Activated CD4-positive, alpha-beta T cell treated with anti-CD3 and anti-CD28 coated beads, Interleukin-2, amount 10 ng/mL, durations not matched to agents 24 days and 14 days (primary cell): ENCODE data around the gene CD101. TPM values are rescaled to one million over a fixed set of nuclear protein-coding genes. Genes with fewer than 3 reads are reported as not detected.

Source experiments
- DNase-seq: peaks from one replicate; pipeline ENCODE4 v3.0.0; 2022
- H3K27ac Mint-ChIP-seq: one replicate; pipeline ENCODE4 v1.8.0; 2022; ENCODE audit warnings: mild to moderate bottlenecking, mixed read lengths
- H3K27me3 Mint-ChIP-seq: one replicate; pipeline ENCODE4 v1.8.0; 2022; ENCODE audit warnings: mixed read lengths
- H3K36me3 Mint-ChIP-seq: one replicate; pipeline ENCODE4 v1.8.0; 2022; ENCODE audit warnings: low read depth, mild to moderate bottlenecking, mixed read lengths
- H3K4me1 Mint-ChIP-seq: one replicate; pipeline ENCODE4 v1.8.0; 2021; ENCODE audit warnings: mixed read lengths
- H3K4me3 Mint-ChIP-seq: one replicate; pipeline ENCODE4 v1.8.0; 2022; ENCODE audit warnings: mild to moderate bottlenecking, moderate library complexity, mixed read lengths
- H3K9me3 Mint-ChIP-seq: one replicate; pipeline ENCODE4 v1.8.0; 2021; ENCODE audit warnings: mixed read lengths
- intact Hi-C: fragments of 100-400 bp; cut with micrococcal nuclease; formaldehyde crosslinking; loops from one replicate; pipeline ENCODE4 v1.15.1; 2023
- total RNA-seq: library from RNA; stranded (reverse); gene quantifications from 2 replicates; pipeline ENCODE4 v1.2.3, GENCODE V29; 2022

The CD101 gene
- total RNA-seq, 1 donor from 2014 or later, result 0.82 TPM

GRCh38 chr1:117060441-117061317 is 59.1 kb downstream of the CD101 start:
- no peaks in the 10 kb centered on the region for H3K9me3 Mint-ChIP-seq
- H3K4me1 Mint-ChIP-seq, result peaks cover 43% of the 10 kb centered on the region
- no peak overlapping the region for H3K4me3 Mint-ChIP-seq
- H3K27me3 Mint-ChIP-seq, result no peaks in the 10 kb centered on the region
- intact Hi-C loops, result loop anchor here (1.0 to 10.0 kb wide), 12 partner anchors 182 to 806 kb away; partner anchors contain the start of genes CD2, CD58 and IGSF3
- no peak overlapping the region for H3K27ac Mint-ChIP-seq
- DNase-seq, result peak; percentile 84
- H3K36me3 Mint-ChIP-seq, result peaks cover 41% of the 10 kb centered on the region

GRCh38 chr1:117061986-117062415 is 60.4 kb downstream of the CD101 start:
- Mint-ChIP-seq H3K4me1 (peaks cover 46% of the 10 kb centered on the region), H3K36me3 (peaks cover 49% of the 10 kb centered on the region), H3K9me3 (no peaks in the 10 kb centered on the region), H3K27ac (peak overlapping the region; percentile 70), H3K27me3 (no peaks in the 10 kb centered on the region), H3K4me3 (peak overlapping the region; percentile 34)
- intact Hi-C loops, result loop anchor here (1.0 to 10.0 kb wide), 10 partner anchors 15 to 807 kb away; partner anchors contain the start of genes CD2 and IGSF3
- peak; percentile 79 for DNase-seq

GRCh38 chr1:117066367-117066766 is 64.8 kb downstream of the CD101 start:
- H3K27me3 Mint-ChIP-seq, result no peaks in the 10 kb centered on the region
- H3K9me3 Mint-ChIP-seq, result no peaks in the 10 kb centered on the region
- peaks cover 41% of the 10 kb centered on the region for H3K4me1 Mint-ChIP-seq
- H3K36me3 Mint-ChIP-seq, result peaks cover 50% of the 10 kb centered on the region
- no peak for DNase-seq
- intact Hi-C loops, result loop anchor here (10.0 kb wide), 1 partner anchor 812 kb away; no protein-coding TSS in a partner anchor
- H3K27ac Mint-ChIP-seq, result peak overlapping the region; percentile 50
- no peak overlapping the region for H3K4me3 Mint-ChIP-seq

GRCh38 chr1:117067533-117068370 is 66.2 kb downstream of the CD101 start:
- DNase-seq, result peak; percentile 79
- H3K36me3 Mint-ChIP-seq, result peaks cover 43% of the 10 kb centered on the region
- H3K27me3 Mint-ChIP-seq, result no peaks in the 10 kb centered on the region
- no peak overlapping the region for H3K4me3 Mint-ChIP-seq
- no peaks in the 10 kb centered on the region for H3K9me3 Mint-ChIP-seq
- H3K27ac Mint-ChIP-seq, result no peak overlapping the region
- peaks cover 35% of the 10 kb centered on the region for H3K4me1 Mint-ChIP-seq
- intact Hi-C loops, result loop anchor here (1.0 to 10.0 kb wide), 3 partner anchors 27 to 813 kb away; no protein-coding TSS in a partner anchor

- H3K4me1 Mint-ChIP-seq, result peaks cover 31% of the 10 kb centered on the region
- H3K27me3 Mint-ChIP-seq, result no peaks in the 10 kb centered on the region
- no peak overlapping the region for H3K27ac Mint-ChIP-seq
- H3K9me3 Mint-ChIP-seq, result no peaks in the 10 kb centered on the region
- no peak overlapping the region for H3K4me3 Mint-ChIP-seq
- intact Hi-C loops, result loop anchor here (1.0 to 10.0 kb wide), 2 partner anchors 26 to 814 kb away; no protein-coding TSS in a partner anchor
- peaks cover 44% of the 10 kb centered on the region for H3K36me3 Mint-ChIP-seq
- DNase-seq, result no peak
Observed at GRCh38 chr1:117068580-117068979, 67.0 kb downstream of the CD101 start.

- Mint-ChIP-seq H3K9me3 (no peaks in the 10 kb centered on the region), H3K36me3 (peaks cover 41% of the 10 kb centered on the region), H3K4me1 (peaks cover 26% of the 10 kb centered on the region), H3K27ac (no peak overlapping the region), H3K27me3 (no peaks in the 10 kb centered on the region), H3K4me3 (no peak overlapping the region)
- DNase-seq, result no peak
- intact Hi-C loops, result loop anchor here (10.0 kb wide), 1 partner anchor 815 kb away; no protein-coding TSS in a partner anchor
Observed at GRCh38 chr1:117069220-117069844, 67.8 kb downstream of the CD101 start.

GRCh38 chr1:117070124-117070523 is 68.6 kb downstream of the CD101 start:
- intact Hi-C loops, result no loop called here
- Mint-ChIP-seq H3K4me3 (no peak overlapping the region), H3K36me3 (peaks cover 42% of the 10 kb centered on the region), H3K9me3 (no peaks in the 10 kb centered on the region), H3K4me1 (peaks cover 27% of the 10 kb centered on the region), H3K27ac (no peak overlapping the region), H3K27me3 (no peaks in the 10 kb centered on the region)
- no peak for DNase-seq

GRCh38 chr1:117076648-117077047 is 75.1 kb downstream of the CD101 start:
- H3K4me1 Mint-ChIP-seq, result peaks cover 20% of the 10 kb centered on the region
- H3K36me3 Mint-ChIP-seq, result peaks cover 74% of the 10 kb centered on the region
- peak overlapping the region; percentile 64 for H3K27ac Mint-ChIP-seq
- no peaks in the 10 kb centered on the region for H3K9me3 Mint-ChIP-seq
- no peak for DNase-seq
- no peak overlapping the region for H3K4me3 Mint-ChIP-seq
- intact Hi-C loops, result loop anchor here (1.0 to 5.0 kb wide), 4 partner anchors 14 to 531 kb away; partner anchors contain the start of genes MAN1A2 and TENT5C
- H3K27me3 Mint-ChIP-seq, result no peaks in the 10 kb centered on the region

GRCh38 chr1:117077267-117077666 is 75.7 kb downstream of the CD101 start:
- H3K27me3 Mint-ChIP-seq, result no peaks in the 10 kb centered on the region
- no peak overlapping the region for H3K4me3 Mint-ChIP-seq
- H3K9me3 Mint-ChIP-seq, result no peaks in the 10 kb centered on the region
- no peak for DNase-seq
- intact Hi-C loops, result loop anchor here (1.0 to 5.0 kb wide), 4 partner anchors 15 to 530 kb away; partner anchors contain the start of genes MAN1A2 and TENT5C
- peaks cover 75% of the 10 kb centered on the region for H3K36me3 Mint-ChIP-seq
- H3K27ac Mint-ChIP-seq, result peak overlapping the region; percentile 91
- peaks cover 17% of the 10 kb centered on the region for H3K4me1 Mint-ChIP-seq

- H3K4me3 Mint-ChIP-seq, result no peak overlapping the region
- no peaks in the 10 kb centered on the region for H3K27me3 Mint-ChIP-seq
- H3K4me1 Mint-ChIP-seq, result peaks cover 29% of the 10 kb centered on the region
- peaks cover 85% of the 10 kb centered on the region for H3K36me3 Mint-ChIP-seq
- no peak for DNase-seq
- H3K27ac Mint-ChIP-seq, result no peak overlapping the region
- H3K9me3 Mint-ChIP-seq, result no peaks in the 10 kb centered on the region
- intact Hi-C loops, result loop anchor here (5.0 kb wide), 3 partner anchors 288 to 702 kb away; partner anchors contain the start of genes MAN1A2 and TENT5C
Observed at GRCh38 chr1:117079737-117080136, 78.2 kb downstream of the CD101 start.

- Mint-ChIP-seq H3K9me3 (no peaks in the 10 kb centered on the region), H3K27ac (peak overlapping the region; percentile 71), H3K36me3 (peaks cover 66% of the 10 kb centered on the region), H3K27me3 (no peaks in the 10 kb centered on the region), H3K4me1 (peaks cover 15% of the 10 kb centered on the region), H3K4me3 (no peak overlapping the region)
- intact Hi-C loops, result loop anchor here (5.0 kb wide), 1 partner anchor 707 kb away; no protein-coding TSS in a partner anchor
- no peak for DNase-seq
Observed at GRCh38 chr1:117084231-117084630, 82.7 kb downstream of the CD101 start.
